ENCODE data around the gene FAM50B.
A peak's percentile ranks its signal among the peaks of the same experiment; 100 is the strongest.

Gene FAM50B, protein sequence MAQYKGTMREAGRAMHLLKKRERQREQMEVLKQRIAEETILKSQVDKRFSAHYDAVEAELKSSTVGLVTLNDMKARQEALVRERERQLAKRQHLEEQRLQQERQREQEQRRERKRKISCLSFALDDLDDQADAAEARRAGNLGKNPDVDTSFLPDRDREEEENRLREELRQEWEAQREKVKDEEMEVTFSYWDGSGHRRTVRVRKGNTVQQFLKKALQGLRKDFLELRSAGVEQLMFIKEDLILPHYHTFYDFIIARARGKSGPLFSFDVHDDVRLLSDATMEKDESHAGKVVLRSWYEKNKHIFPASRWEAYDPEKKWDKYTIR

DNA sequence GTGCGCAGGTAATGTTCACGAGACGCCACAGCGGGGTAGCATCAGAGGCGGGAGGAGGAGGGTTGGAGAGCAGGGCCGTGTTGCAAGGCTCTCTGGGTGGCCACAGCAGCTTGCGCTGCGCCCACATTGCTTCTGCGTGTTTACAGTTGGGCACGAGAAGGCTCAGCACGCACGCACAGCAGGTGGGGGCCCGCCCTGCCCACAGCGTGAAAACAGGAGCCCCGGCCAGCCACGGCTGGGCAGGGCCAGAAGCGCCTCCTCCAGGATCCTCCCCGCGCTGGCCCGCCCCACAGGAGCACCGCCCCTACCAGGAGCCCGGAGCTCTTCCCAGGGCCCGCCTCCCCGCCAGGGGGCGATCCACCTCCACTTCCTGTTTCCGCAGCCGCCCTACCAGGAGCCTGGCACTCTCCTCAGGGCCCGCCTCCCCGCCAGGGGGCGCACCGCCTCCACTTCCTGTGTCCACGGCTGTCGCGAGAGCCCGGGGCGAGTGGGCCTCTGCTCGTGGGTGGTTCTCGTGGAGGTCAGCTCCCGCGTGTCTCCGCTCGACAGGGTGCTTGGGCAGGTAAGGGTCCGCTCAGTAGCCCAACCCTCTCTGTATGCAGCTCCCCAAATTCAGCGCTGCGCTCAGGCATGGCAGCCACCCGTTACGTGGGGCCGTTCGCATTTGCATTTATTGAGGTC lies at the start of gene FAM50B:
TSS of gene FAM50B (plus strand) at position 449 of the 681 bp plus-strand sequence. CDS start 439 bp downstream, outside the sequence.
- DNase-seq: peak; percentile 88 to 93 (median 90)

DNA sequence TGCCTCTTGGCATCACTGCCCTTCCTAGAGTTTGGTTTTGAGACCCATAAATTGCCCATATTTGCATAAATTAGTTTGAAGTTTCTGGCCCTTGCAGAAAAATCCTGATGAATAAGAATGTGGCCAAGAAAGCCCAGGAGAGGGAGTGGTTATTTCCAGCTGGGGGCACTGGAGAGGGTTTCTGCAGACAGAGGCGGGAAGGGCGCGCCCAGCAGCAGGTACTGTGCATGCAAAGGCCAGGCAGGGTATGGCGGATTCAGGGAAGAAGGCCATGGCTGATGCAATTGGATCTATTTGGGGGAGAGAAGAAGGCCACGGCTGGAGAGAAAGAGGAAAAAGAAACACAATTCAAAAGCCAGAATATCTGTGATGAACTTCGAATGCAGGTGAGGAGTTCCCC lies 49.5 kb upstream of the FAM50B start:
- DNase-seq: no peak

DNA sequence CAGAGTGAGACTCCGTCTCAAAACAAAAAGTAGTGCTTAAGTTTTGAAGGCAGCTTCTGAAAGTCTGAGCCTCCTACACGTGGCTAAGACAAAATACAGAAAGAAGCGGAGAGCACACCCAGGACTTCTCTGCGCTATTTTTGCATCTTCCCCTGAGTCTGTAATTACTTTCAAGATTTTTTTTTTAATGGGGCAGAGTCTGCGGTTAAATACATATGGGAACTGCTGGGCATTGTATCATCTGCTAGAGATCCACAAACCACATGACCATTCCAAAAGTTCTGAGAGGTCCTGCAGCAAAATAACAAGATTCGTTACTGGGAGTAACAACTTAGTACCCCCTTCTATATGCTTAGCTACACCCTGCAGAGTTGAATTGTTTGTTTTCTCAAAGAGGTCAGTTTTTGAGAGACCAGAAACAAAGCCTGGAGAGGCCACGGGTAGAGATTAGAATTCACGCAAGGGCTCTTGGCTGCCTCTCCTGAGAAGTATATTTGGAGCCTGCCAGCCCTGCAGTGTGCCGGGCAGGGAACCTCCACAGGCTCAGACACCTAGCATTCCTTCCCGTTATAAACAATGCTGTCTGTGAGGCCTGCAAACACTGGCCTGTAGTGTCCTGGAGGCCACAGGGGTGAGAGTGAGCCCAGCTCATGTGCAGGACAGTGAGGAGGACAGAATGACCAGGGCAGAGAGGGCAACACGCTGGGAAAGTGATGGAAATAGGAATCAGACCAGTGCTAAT lies 48.2 kb upstream of the FAM50B start:
- no peak for DNase-seq

DNA sequence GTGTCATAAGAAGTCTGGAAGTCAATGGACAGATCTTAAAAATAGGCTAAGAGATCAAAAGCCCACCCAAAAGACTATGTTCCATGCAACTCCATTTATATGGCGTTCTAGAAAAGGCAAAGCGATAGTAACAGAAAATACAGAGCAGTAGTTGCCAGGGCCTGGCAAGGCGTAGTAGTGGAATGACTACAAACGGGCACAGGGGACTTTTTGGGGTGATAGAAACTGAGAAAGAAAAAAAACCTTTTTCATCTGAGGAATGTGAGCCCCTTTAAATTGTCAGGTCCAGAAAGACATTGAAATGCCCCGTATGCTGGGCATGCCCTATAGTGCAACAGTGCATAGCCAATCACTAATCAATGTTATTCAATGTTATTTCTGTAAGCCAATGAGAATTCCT lies 47.2 kb upstream of the FAM50B start:
- DNase-seq: no peak

DNA sequence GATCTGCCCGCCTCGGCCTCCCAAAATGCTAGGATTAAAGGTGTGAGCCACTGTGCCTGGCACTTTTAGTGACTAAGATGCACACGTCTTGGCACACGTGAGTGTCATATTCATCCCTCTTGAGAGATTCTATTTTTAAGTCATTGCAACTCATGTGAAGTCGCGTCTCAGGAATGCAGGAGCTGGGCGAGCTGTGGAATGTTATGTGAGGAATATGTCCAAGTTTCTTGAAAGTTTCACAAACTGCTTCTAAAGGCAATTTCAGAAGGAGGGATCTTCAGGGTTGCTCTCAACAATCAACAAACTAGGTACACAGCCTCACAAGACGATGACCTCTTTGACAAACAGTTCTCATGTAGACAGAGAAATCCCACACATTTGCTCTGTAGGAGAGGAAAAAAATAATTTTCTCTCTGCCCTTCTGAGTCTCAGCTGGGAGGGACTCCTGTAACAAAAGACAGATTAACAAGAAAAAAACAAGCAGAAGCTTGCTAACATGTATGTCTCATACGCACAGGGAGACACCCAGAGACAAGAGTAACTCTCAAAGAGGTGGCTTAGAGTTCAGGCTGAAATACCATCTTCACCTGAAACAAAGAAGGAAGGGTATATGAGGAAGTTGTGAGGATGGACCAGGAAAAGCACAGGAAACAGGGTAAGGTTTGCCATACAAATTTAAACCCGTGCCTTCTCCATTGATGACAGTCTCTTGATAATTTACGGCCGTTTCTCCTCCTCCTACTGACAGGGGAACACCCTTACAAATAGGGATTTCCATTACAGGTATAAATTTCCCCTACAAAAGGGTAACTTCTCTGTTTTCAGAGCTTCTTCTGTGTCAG lies 45.3 kb upstream of the FAM50B start:
- no peak for DNase-seq

DNA sequence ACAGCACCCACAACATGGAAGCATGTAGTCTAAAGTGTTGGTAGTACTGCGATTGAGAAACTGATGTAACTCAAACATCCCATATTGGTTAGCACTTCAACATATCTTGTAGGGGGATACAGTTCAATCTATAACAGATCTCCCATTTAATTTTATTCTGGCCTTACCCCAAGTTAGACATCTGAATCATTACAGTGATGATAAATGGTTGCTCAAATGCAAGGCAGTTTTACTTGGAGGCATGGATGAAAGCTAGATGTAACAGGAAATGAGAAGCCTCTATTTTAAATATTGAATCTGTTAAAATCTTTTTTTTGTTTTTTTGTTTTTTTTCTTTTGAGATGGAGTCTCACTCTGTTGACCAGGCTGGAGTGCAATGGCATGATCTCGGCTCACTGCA lies 44.2 kb upstream of the FAM50B start:
- DNase-seq: no peak

DNA sequence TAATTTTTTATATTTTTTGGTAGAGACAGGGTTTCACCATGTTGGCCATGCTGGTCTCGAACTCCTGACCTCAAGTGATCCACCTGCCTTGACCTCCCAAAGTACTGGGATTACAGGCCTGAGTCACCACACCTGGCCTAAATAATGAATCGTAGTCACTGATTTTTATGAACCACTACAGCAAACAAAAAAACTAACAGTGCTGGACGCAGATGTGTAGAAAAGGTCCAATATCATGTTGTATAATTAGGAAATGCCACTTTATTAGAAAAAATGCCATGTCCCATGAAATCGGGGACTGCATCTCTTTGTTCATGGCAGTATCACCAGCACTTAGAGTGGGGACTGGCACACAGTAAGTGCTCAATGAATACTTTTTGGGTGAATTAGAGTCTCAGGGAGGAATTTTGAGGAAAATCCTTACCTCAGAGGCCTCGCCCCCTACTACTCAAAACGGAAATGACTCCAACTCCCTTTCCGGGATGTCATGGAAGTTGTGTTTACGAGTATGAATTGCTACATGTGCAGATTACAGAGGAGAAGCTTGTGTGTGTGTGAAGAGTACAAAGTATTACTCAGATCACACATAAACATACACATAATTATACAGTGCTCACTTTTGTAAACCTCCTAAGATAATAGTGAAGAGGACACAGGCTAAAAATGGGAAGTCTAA lies 43.6 kb upstream of the FAM50B start:
- no peak for DNase-seq

DNA sequence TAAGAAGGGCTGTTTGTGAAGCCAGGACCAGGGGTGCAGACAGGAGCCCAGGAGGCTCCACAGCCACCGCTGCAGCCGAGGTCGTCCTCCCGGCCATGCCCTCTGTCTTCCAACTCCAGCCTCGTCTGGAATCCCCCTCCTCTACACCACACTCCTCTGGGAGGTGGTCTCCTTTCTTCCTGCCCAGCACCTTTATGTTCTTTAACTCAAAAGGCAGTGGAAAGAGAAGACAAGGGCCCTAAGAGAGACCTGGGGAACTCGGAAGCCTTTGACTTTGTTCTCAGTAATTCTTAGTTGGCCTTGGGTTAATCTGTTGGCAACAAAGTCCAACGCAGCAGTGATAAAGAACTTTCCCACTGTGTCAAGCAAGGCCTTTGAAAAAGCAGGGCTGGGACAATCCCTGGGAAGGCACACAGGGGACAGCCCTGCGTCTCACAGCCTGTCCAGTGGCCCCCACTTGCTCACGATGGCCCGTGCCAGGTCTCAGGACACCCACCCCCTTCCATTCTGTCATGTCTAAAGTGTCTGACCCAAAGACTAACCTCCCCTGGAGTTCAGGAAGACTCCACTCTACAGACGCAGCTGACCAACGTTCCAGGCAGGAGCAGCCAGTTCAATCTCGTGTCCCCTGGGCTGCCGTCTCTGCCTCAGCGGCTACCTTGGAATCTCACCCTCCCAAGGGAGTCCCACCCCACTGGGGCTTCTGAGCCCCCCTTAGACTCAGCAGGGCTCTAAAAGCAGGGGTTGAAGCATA lies 42.8 kb upstream of the FAM50B start:
- DNase-seq: no peak

DNA sequence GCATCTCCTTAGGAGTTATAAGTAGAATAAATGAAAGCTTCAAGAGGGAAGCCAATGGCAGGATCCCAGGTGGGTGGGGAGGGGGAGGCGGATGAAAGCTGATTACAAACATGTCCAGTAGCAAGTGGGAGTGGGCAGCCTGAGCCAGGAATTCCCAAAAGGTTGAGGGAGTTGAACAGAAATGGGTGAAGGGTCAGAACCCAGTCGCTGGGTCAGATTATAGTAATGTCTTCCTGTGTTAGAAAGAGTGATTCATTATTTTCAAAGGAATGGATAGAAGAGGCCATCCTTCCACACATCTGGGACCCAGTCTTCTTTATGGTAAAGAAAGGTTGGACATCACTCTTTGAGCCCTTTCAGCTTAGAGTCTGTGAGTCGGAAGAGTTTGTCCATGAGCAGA lies 41.0 kb upstream of the FAM50B start:
- no peak for DNase-seq

DNA sequence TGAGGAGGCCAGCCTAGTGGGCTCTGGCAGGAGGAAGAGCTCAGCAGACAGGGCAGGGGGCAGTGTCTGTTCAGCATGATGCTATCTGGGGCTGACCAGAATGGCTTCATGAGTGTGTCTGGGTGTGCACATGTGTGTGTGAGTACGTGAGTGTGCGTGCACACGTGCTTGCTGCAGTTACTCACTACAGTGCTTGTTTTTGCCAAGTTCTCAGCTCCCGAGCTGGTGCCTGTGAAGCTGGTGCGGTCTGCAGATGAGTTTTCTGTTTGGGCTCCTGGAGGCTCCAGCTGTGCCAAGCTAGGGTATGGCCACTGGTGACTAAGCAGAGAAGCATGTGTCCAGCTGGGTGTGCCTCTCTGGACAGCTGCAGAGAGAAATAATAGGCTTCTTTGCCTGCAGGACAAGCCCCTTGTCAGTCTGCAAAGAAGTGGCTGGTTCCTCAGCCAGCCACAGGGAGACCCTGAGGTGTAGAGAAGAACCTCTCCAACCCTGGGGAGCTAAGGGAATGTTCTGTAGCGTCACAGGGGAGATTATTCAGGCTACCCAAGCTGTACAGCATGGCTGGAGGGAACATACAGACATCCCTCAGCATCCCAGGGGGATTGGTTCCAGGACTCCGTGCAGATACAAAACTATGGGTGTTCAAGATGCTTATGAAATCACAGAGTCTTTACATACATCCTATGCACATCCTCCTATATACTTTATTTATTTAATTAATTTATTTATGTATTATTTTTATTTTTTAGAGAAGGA lies 40.2 kb upstream of the FAM50B start:
- DNase-seq: no peak

DNA sequence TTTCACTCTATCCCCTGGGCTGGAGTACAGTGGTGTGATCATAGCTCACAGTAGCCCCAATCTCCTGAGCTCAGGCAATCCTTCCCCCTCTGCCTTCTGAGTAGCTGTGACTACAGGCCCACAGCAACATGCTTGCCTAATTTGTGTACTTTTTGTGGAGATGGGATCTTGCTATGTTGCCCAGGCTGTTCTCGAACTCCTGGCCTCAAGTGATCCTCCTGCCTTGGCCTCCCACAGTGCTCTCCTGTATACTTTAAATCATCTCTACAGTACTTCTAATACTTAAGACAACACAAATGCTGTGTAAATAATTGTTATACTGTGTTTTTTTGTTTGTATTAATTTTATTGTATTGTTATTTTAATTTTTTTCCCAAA lies 39.7 kb upstream of the FAM50B start:
- DNase-seq: no peak

DNA sequence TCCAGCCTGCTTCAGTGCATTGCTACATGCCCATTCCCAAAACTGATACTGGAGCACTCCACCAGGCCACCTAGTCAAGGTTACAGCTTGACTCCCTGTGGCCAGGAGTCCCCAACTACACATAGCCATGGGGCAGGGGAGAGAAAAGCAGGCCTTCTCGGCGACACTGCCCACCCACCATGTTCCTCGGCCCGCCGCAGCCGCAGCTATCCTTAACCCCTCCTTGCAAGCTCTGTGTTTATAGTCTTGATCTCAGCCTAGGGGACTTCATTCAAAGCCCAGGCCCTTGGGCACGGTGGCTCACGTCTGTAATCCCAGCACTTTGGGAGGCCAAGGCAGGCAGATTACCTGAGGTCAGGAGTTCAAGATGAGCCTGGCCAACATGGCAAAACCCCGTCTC lies 39.2 kb upstream of the FAM50B start:
- no peak for DNase-seq

DNA sequence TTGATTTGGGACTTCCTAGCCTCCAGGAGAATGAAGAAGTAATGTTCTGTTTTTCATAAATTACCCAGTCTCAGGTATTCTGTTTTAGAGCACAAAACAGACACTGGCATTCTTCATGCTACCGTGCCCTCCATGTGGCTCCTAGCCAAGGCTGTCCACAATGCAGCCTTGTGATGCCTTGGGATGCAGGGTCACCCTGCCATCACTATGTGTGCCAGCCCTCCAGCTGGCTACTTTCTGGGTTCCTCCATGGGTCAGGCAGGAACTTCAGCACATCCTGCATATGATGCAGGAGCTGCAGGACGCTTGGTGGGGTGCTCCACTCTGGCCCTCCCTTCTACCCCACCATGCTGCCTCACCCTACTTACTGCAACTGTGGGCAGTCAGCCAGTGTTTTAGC lies 38.0 kb upstream of the FAM50B start:
- DNase-seq: no peak

DNA sequence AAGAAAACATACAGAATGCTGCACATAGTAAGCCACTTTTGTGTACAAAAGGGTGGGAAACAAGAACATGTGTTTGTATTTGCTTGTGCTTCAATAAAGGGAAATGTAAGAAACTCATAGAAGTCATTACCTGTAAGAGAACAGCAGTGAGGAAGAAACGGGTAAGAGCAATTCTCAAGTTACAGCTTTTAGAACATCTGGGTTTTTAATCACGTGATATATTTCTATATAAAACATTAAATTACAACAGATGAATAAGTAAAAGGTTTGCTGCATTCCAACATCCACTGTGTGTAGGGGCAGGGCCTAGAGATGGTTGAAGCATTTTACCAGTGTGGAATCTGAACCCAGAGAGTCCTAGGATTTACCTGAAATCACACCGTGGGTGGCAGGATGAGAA lies 36.6 kb upstream of the FAM50B start:
- DNase-seq: no peak

DNA sequence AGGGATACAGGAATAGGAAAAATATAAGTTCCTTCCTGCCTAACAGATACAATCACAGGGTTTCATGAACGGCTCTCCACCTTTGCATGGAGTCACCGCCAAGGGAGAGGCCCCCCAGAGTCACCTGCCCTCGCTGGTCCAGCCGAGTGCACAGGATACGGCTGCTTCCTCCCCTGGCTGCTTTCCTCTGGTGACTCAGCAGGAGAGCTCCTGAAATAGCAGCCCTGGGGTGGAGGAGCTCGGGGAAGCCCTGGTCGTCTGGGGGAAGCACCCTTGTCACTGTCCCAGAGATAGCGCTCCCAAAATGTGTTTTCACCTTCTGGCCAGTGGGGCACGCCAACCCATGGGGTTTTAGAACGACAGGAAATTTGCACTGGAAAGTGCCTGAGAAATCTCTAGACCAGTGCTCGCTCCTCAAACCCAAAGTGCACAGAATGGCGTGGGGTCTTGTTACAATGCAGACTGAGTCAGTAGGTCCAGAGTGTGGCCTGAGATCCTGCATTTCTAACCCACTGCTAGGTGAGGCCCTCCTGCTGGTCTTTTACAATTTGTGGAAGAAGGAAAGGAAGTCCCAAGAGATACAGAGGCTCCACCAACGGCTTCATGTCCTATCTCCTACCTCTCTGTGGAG lies 35.9 kb upstream of the FAM50B start:
- no peak for DNase-seq

DNA sequence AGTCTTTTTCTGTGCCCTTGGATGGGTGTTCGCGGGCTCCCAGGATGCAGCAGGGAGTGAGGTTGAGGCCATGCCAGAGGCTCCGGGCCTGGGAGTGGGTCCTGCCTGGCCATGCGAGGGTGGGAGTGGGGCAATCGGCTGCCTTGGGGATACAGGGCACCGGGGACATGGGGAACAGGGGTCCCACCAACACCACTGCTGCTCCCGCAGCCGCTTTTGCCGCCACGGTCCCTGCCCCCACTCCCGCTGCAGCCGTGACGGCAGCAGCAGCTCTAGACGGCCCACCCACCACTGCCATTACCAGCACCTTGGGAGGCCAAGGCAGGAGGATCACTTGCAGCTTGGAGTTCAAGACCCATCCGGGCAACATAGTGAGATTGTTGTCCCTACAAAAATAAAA lies 35.3 kb upstream of the FAM50B start:
- no peak for DNase-seq

DNA sequence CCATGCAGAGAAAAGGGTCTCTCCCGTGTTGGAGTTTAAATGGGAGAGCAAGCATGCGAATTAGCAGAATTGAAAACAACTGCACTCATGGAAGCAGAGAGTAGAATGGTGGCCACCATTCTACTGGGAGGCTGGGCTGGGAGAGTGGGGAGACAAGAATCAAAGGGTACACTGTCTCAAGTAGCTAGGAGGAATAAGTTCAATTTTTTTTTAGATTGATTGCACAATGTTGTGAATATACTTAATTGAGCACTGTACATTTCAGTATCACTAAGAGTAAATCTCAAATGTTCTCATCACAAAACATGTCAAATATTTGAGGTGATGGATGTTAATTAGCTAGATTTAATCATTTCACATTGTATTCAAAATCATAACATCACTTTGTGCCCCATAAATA lies 34.6 kb upstream of the FAM50B start:
- no peak for DNase-seq

DNA sequence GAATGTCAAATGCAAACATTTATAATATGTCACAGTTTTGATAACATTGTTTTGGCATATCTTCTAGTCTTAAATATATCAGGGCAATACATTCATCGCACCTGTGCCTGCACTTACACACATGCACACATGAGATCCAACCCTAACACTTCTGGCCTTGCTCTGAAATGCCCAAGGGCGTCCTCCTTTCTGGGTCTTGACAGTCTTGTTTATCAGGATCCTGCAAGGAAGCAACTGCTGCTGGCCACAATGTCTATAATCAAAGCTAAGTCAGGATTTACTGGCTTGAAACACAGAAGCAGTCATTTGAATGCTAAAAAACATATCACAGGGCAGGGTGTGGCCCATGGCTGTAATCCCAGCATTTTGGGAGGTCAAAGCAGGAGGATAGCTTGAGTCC lies 32.9 kb upstream of the FAM50B start:
- no peak for DNase-seq

DNA sequence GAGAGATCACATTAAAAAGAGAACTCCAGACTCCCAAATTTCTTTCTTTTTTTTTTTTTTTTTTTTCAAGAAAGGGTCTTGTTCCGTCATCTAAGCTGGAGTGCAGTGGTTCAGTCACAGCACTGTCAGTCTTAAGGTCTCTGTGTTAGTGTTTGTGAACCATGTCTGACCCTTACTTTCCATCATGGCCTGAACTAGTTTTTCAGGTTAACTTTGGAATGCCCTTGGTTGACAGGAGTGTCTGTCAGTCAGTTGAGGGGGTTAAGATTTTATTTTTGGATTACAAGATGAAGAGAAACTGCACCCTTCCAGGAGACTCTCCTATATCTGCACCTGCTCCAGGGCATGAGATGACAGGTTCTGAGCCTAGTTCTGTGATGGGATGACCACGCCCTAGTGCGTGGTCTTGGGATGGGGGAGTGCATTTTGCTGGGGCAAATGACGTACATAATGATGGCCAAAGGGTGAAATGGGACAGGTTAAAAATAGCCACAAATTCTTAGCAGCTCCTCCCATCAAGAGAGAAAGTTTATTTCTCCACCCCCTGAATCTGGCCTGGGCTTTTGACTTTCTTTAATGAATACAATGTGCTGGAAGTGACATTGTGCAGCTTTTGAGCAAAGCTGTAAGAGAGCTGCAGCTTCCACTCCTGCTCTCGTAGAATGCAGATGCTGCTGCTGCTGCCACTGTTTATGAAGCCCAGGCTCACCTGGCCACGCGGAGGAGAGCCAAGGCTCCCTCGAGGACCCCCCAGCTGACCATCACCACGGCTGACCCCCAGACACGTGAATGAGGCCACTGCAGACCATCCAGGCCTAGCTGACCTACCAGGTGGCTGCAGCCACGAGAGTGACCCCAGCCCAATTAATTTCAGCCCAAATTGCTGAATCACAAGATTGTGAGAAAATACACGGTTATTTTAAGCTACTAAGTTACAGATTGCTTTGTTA lies 29.7 kb upstream of the FAM50B start:
- DNase-seq: no peak

All from activated CD4-positive, CD25-positive, alpha-beta regulatory T cell (primary cell).